Natural killer cell (primary cell): ENCODE data around the gene MS4A13. TPM values are rescaled to one million over a fixed set of nuclear protein-coding genes. Genes with fewer than 3 reads are reported as not detected.

Source experiments
- ATAC-seq, 3 donors: fragments of 150-1000 bp in 2 of 3; fragments of 200-7000 bp in 1 of 3; cut with Tn5 transposase; 1 replicate in 1 of 3; 2 replicates in 2 of 3; pipeline ENCODE4 v1.10.0; 2021; ENCODE audit warnings: mild to moderate bottlenecking in 2 of 3, moderate library complexity in 2 of 3
- DNase-seq, 2 donors: peaks; one replicate each; pipeline versions ENCODE4 v3.0.0 to v3.0.0-alpha.2; 2013 to 2021; ENCODE audit warnings: mixed read lengths in 1 of 2
- H3K27ac ChIP-seq: one replicate; pipeline ENCODE4 v1.5.1; 2013; ENCODE audit warnings: mild to moderate bottlenecking, low read length
- H3K27me3 ChIP-seq: one replicate; pipeline ENCODE4 v1.6.1; 2013; ENCODE audit warnings: low read length; ENCODE audit not compliant: control insufficient read depth, insufficient read depth
- H3K36me3 ChIP-seq: one replicate; pipeline ENCODE4 v1.6.1; 2013; ENCODE audit warnings: low read length; ENCODE audit not compliant: control insufficient read depth, insufficient read depth
- H3K4me1 ChIP-seq: one replicate; pipeline ENCODE4 v1.6.1; 2013; ENCODE audit warnings: low read length; ENCODE audit not compliant: control insufficient read depth, insufficient read depth
- H3K4me3 ChIP-seq: one replicate; pipeline ENCODE4 v1.5.1; 2013; ENCODE audit warnings: low read length
- H3K9me3 ChIP-seq: one replicate; pipeline ENCODE4 v1.6.1; 2013; ENCODE audit warnings: low read length; ENCODE audit not compliant: control insufficient read depth, insufficient read depth
- H3K27ac Mint-ChIP-seq, 2 donors: one replicate each; pipeline ENCODE4 v1.8.0; 2022; ENCODE audit warnings: mild to moderate bottlenecking in 2 of 2, mixed read lengths in 2 of 2, moderate library complexity in 1 of 2
- H3K27me3 Mint-ChIP-seq, 2 donors: one replicate each; pipeline ENCODE4 v1.8.0; 2022; ENCODE audit warnings: low read depth in 2 of 2, mixed read lengths in 2 of 2
- H3K36me3 Mint-ChIP-seq: one replicate; pipeline ENCODE4 v1.8.0; 2022; ENCODE audit warnings: mixed read lengths
- H3K4me1 Mint-ChIP-seq, 2 donors: one replicate each; pipeline ENCODE4 v1.8.0; 2022; ENCODE audit warnings: mixed read lengths in 2 of 2
- H3K4me3 Mint-ChIP-seq: one replicate; pipeline ENCODE4 v1.8.0; 2022; ENCODE audit warnings: mild to moderate bottlenecking, moderate library complexity, mixed read lengths
- H3K9me3 Mint-ChIP-seq, 2 donors: one replicate each; pipeline ENCODE4 v1.8.0; 2022; ENCODE audit warnings: mixed read lengths in 2 of 2
- WGBS: methylation state at CpG from one replicate; pipeline ENCODE4 v1.1.7; 2013; ENCODE audit warnings: missing lambda C conversion rate; ENCODE audit not compliant: insufficient coverage; 5-methylcytosine and 5-hydroxymethylcytosine counted together
- intact Hi-C: fragments of 100-400 bp; cut with micrococcal nuclease; formaldehyde crosslinking; loops from one replicate; pipeline ENCODE4 v1.14.2; 2022
- total RNA-seq, 4 donors: library from RNA; stranded (reverse); fragments of 120-200 nt in 1 of 4; gene quantifications; one replicate each; pipeline versions ENCODE4 v1.2.3 to v1.2.4, GENCODE V29; 2013 to 2022
- TF ChIP-seq, protein P1 (sequence below): fragments of 200-600 bp; IDR thresholded peaks from one replicate; pipeline ENCODE4 v1.8.0; 2022; ENCODE audit warnings: antibody characterized with exemption

MS4A13 gene
- total RNA-seq, 3 donors from 2014 or later (not counting 1 experiment from before 2014, with no cell fraction given) = not detected

DNA sequence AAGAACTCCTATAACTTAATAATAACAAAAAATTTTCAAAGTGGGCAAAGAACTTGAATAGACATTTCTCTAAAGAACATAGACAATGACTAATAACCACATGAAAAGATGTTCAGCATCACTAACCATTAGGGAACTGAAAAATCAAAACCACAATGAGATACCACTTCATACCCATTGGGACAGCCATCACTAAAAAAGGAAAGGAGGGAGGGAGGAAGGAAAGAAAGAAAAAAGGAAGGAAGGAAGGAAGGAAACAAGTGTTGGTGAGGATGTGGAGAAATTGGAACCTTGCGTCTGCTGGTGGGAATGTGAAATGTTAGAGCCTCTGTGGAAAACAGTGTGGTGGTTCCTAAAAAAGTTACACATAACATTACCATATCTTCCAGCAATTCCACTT is 55.8 kb downstream of the MS4A13 start:
- no peaks in the 10 kb centered on the region for H3K36me3 Mint-ChIP-seq
- H3K9me3 Mint-ChIP-seq = peaks cover 0 to 2% of the 10 kb centered on the region in 2 donors
- intact Hi-C loops = no loop called here

DNA sequence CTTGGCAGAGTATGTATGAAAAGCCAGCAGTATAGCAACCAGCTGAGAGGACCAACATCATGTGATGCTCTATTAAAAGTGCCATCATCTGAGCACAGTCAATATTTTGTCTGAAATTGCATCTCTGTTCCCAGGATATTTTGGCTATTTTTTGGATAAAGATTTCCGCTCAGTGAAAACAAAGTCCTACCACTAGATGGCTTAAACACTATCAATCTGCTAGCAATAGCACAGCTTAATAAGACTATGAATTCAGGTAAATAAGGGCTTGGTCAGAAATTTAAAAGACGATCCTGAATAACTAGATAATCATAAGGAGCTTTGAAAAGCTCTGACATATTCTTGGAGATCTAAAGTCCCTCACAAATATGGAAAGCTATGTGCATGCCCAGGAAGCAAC is 74.4 kb downstream of the MS4A13 start:
- Mint-ChIP-seq H3K27ac (no peak overlapping the region), H3K4me3 (no peak overlapping the region), H3K9me3 (peaks cover 2 to 3% of the 10 kb centered on the region in 2 donors), H3K27me3 (peaks cover 0 to 15% of the 10 kb centered on the region in 2 donors), H3K36me3 (peaks cover 5% of the 10 kb centered on the region), H3K4me1 (no peaks in the 10 kb centered on the region)
- Histone ChIP-seq H3K4me3 (no peak overlapping the region), H3K9me3 (peaks cover 6% of the 10 kb centered on the region), H3K27me3 (no peaks in the 10 kb centered on the region), H3K36me3 (no peaks in the 10 kb centered on the region), H3K27ac (no peak overlapping the region), H3K4me1 (no peaks in the 10 kb centered on the region)
- ATAC-seq (no peak), DNase-seq (no peak)
- intact Hi-C loops = no loop called here
- TF ChIP-seq, protein P1, sequence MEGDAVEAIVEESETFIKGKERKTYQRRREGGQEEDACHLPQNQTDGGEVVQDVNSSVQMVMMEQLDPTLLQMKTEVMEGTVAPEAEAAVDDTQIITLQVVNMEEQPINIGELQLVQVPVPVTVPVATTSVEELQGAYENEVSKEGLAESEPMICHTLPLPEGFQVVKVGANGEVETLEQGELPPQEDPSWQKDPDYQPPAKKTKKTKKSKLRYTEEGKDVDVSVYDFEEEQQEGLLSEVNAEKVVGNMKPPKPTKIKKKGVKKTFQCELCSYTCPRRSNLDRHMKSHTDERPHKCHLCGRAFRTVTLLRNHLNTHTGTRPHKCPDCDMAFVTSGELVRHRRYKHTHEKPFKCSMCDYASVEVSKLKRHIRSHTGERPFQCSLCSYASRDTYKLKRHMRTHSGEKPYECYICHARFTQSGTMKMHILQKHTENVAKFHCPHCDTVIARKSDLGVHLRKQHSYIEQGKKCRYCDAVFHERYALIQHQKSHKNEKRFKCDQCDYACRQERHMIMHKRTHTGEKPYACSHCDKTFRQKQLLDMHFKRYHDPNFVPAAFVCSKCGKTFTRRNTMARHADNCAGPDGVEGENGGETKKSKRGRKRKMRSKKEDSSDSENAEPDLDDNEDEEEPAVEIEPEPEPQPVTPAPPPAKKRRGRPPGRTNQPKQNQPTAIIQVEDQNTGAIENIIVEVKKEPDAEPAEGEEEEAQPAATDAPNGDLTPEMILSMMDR = no peak
- 100% methylated on average over 1 of the region's 2 CpGs for WGBS

More for the DNA sequence above, 55.8 kb downstream of the MS4A13 start:
- Histone ChIP-seq H3K4me1 (no peaks in the 10 kb centered on the region), H3K27ac (no peak overlapping the region), H3K9me3 (no peaks in the 10 kb centered on the region), H3K36me3 (no peaks in the 10 kb centered on the region), H3K27me3 (no peaks in the 10 kb centered on the region), H3K4me3 (no peak overlapping the region)
- peaks cover 8 to 30% of the 10 kb centered on the region in 2 donors for H3K27me3 Mint-ChIP-seq
- no peak overlapping the region for H3K4me3 Mint-ChIP-seq
- TF ChIP-seq, protein P1 = no peak
- no peak for DNase-seq
- H3K27ac Mint-ChIP-seq = no peak overlapping the region
- no peaks in the 10 kb centered on the region for H3K4me1 Mint-ChIP-seq
- ATAC-seq = no peak
- 67% methylated on average over 1 of the region's 1 CpG for WGBS

Other genes starting within 250 kb of the MS4A13 start
- 1 to 10 TPM in 2 of 3 donors, under 1 TPM in 1; 0.71 to 1.6 (median 1.2) TPM for gene MS4A4A, start 234.7 kb upstream of the MS4A13 start, total RNA-seq
- gene MS4A6E, start 188.1 kb upstream of the MS4A13 start, total RNA-seq = not detected
- 10 to 100 TPM in 1 of 3 donors, 1 to 10 TPM in 2; 4.8 to 44.3 (median 8.0) TPM for gene MS4A7, start 136.9 kb upstream of the MS4A13 start, total RNA-seq
- under 1 TPM; 0.34 to 0.80 (median 0.78) TPM for gene MS4A14, start 118.9 kb upstream of the MS4A13 start, total RNA-seq
- not detected for gene MS4A5, start 85.8 kb upstream of the MS4A13 start, total RNA-seq
- gene MS4A1, start 59.5 kb upstream of the MS4A13 start, total RNA-seq = 1 to 10 TPM; 4.8 to 7.1 (median 6.7) TPM
- not detected for gene MS4A12, start 22.6 kb upstream of the MS4A13 start, total RNA-seq
- not detected for gene MS4A8, start 184.2 kb downstream of the MS4A13 start, total RNA-seq
- not detected for gene MS4A18, start 209.3 kb downstream of the MS4A13 start, total RNA-seq
- gene MS4A15, start 241.5 kb downstream of the MS4A13 start, total RNA-seq = not detected